Measurements from ENCODE around the gene ZDHHC11B.

- no peak for TF ChIP-seq CTCF (IDR thresholded peaks at IDR 0.05; ENCODE audit: low read depth, low read length, poor library complexity, severe bottlenecking)
- TF ChIP-seq EZH2phosphoT487 (IDR thresholded peaks at IDR 0.05; ENCODE audit: borderline replicate concordance, low read length), result no peak
These were observed 34.5 kb upstream of the ZDHHC11B start for GRCh38 chr5:819078-819477.

All from DOHH2 (cell line).